Cardiac muscle cell (in vitro differentiated cells and primary cell): Measurements from ENCODE around the gene CACNA1C. TPM values are rescaled to one million over a fixed set of nuclear protein-coding genes. Genes with fewer than 3 reads are reported as not detected.
A peak's percentile ranks its signal among the peaks of the same experiment; 100 is the strongest.

Source experiments
- DNase-seq, 2 donors: peaks; one replicate each; pipeline versions ENCODE4 v3.0.0 to v3.0.0-alpha.2; 2010 to 2017; ENCODE audit warnings: low read depth in 1 of 2, low spot score in 1 of 2
- H3K27ac ChIP-seq: fragments of 200-600 bp; sonication (generic); 2 replicates; pipeline ENCODE4 v1.5.1; 2016
- H3K27me3 ChIP-seq: fragments of 200-600 bp; sonication (generic); 2 replicates; pipeline ENCODE4 v1.6.0; 2016; ENCODE audit warnings: control low read depth
- H3K36me3 ChIP-seq: fragments of 200-600 bp; sonication (generic); 2 replicates; pipeline ENCODE4 v1.5.1; 2016; ENCODE audit warnings: control low read depth
- H3K4me1 ChIP-seq: fragments of 200-600 bp; sonication (generic); 2 replicates; pipeline ENCODE4 v1.8.1; 2017; ENCODE audit warnings: low read depth, mild to moderate bottlenecking, mixed run types
- H3K4me3 ChIP-seq: fragments of 200-600 bp; sonication (generic); 2 replicates; pipeline ENCODE4 v1.5.1; 2016; ENCODE audit warnings: mild to moderate bottlenecking
- H3K9me3 ChIP-seq: fragments of 200-600 bp; sonication (generic); 2 replicates; pipeline ENCODE4 v1.5.1; 2017; ENCODE audit warnings: low read depth, mild to moderate bottlenecking, control low read depth
- polyA plus RNA-seq: library from polyadenylated mRNA; unstranded; fragments of >200 nt; fragmentation: Nextera tagmentation; extraction: Ambion mirVana; gene quantifications from 2 replicates; pipeline ENCODE4 v1.2.1, GENCODE V29; 2016
- total RNA-seq: library from RNA; depleted of rRNA; stranded (reverse); fragments of >200 nt; gene quantifications from 2 replicates; pipeline ENCODE4 v1.2.3, GENCODE V29; 2016
- TF ChIP-seq, protein P1 (sequence below): IDR thresholded peaks from 2 replicates; pipeline ENCODE4 v1.5.1; 2012; ENCODE audit warnings: low read depth, mild to moderate bottlenecking, low read length

CACNA1C gene
- total and polyA plus RNA-seq, 2 experiments from 2014 or later: 40.8 to 77.8 TPM

- Histone ChIP-seq H3K27me3 (no peaks in the 10 kb centered on the region), H3K4me1 (peaks cover 4% of the 10 kb centered on the region), H3K4me3 (no peak overlapping the region), H3K27ac (no peak overlapping the region), H3K9me3 (no peaks in the 10 kb centered on the region), H3K36me3 (no peaks in the 10 kb centered on the region)
- TF ChIP-seq, protein P1, sequence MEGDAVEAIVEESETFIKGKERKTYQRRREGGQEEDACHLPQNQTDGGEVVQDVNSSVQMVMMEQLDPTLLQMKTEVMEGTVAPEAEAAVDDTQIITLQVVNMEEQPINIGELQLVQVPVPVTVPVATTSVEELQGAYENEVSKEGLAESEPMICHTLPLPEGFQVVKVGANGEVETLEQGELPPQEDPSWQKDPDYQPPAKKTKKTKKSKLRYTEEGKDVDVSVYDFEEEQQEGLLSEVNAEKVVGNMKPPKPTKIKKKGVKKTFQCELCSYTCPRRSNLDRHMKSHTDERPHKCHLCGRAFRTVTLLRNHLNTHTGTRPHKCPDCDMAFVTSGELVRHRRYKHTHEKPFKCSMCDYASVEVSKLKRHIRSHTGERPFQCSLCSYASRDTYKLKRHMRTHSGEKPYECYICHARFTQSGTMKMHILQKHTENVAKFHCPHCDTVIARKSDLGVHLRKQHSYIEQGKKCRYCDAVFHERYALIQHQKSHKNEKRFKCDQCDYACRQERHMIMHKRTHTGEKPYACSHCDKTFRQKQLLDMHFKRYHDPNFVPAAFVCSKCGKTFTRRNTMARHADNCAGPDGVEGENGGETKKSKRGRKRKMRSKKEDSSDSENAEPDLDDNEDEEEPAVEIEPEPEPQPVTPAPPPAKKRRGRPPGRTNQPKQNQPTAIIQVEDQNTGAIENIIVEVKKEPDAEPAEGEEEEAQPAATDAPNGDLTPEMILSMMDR: no peak
- peak in 1 of 2 donors; percentile 74 for DNase-seq
Measured at GRCh38 chr12:2049604-2050540, 2.9 kb upstream of the CACNA1C start.

DNA sequence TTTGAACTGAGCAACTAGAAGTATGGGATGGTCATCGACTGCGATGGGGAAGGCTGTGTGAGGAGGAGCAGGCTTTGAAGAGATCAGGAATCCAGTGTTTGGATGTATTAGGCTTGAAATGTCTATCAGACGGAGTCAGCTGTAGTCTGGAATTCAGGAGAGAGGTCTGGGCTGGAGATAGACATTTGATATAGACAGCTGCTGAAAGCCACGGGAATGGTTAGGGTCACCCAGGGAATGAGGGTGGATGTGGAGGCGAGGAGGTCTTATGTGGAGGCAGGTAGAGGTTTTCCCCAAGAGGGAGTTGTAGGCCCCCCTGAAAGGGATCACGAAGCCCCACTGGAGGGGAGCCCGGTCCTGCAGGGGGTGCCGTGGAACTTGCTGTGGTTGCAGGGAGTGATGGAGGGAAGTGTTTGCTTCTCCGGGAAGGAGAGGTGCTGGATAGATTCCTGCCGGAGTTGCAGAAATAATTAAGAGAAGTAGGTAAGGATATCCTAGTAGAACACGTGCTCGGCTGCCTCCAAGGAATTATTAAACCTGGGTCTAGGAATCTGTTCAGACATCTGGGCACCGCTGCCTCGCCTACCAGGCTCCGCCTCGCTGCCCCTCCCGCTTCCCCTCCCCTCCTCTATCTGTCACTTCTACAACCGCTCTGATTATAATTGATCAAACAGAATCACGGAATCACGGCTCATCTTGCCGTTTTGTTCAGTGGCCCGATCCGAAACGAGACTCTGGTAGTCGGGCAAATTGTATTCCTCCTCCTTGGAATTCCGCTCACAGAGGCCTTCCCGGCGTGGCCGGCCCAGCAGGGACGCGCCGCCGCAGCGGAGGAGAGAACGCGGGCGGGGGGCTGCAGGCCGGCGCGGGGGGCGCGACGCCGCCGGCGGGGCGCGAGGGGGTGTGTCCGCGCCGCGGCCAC, 826 bp upstream of the CACNA1C start:
- no peaks in the 10 kb centered on the region for H3K27me3 ChIP-seq
- H3K4me1 ChIP-seq: peaks cover 24% of the 10 kb centered on the region
- peak overlapping the region; percentile 60 for H3K27ac ChIP-seq
- H3K9me3 ChIP-seq: no peaks in the 10 kb centered on the region
- H3K4me3 ChIP-seq: peak overlapping the region; percentile 34
- H3K36me3 ChIP-seq: no peaks in the 10 kb centered on the region
- peak; percentile 13 to 62 for DNase-seq
- TF ChIP-seq, protein P1: peak; percentile 13

- TF ChIP-seq, protein P1: no peak
- no peaks in the 10 kb centered on the region for H3K27me3 ChIP-seq
- no peaks in the 10 kb centered on the region for H3K36me3 ChIP-seq
- peak overlapping the region; percentile 83 for H3K27ac ChIP-seq
- no peaks in the 10 kb centered on the region for H3K9me3 ChIP-seq
- H3K4me3 ChIP-seq: peak overlapping the region; percentile 64
- DNase-seq: peak; percentile 45 to 60
- H3K4me1 ChIP-seq: peaks cover 34% of the 10 kb centered on the region
Measured at GRCh38 chr12:2053691-2054090, 904 bp downstream of the CACNA1C start.

DNA sequence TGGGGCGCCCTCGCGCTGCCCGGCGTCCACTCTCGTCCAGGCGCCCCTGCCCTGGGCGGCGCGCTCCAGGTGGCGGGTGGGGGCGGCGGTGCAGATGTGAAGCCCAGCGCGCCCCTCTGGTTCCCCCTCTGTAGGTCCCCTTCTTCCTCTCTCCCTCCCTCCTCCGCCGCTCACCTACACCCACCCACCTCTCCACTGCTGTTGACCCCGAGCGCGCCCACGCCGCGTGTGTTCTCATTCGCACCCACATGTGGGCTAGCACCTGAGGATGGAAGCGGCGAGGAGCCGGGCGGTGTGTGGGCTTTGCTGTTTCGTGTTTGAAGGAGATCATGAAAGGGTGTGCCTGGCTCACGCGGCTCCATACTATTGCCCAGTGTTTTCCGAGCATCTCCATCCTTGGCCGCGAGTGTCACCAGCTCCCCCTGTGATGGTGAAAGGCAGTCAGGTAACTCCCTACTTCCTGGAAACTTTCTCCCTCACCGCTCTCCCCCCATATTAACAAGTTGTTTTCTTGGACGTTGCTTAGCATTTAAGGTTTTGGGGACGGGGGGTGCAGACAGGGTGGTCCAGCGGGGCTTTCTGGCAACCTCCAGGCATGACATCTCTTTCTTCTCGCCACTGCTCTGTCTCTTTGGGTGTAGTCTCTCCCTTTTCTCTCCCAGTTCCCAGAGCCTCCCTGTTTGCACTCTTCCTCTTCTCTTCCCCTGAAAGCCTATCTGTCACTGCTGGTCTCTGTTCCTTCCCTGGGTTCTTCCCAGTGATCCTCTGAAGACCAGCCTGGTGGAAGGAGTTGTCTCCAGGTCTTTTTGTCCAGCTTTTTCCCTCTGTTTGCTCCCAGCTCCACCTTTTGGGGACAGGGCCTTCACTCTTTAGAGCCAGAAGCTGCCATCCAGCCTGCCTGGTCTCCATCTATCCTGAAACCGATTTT, 1.6 kb downstream of the CACNA1C start:
- peak; percentile 23 to 29 for DNase-seq
- H3K4me1 ChIP-seq: peaks cover 39% of the 10 kb centered on the region
- H3K27me3 ChIP-seq: no peaks in the 10 kb centered on the region
- H3K4me3 ChIP-seq: peak overlapping the region; percentile 64
- H3K9me3 ChIP-seq: no peaks in the 10 kb centered on the region
- H3K36me3 ChIP-seq: no peaks in the 10 kb centered on the region
- TF ChIP-seq, protein P1: no peak
- H3K27ac ChIP-seq: no peak overlapping the region
